ENCODE data around the gene CALHM3. TPM values are rescaled to one million over a fixed set of nuclear protein-coding genes. Genes with fewer than 3 reads are reported as not detected.

CALHM3 gene
- total and polyA plus RNA-seq, 4 donors, result 0.02 to 0.15 TPM; not detected in 2

DNA sequence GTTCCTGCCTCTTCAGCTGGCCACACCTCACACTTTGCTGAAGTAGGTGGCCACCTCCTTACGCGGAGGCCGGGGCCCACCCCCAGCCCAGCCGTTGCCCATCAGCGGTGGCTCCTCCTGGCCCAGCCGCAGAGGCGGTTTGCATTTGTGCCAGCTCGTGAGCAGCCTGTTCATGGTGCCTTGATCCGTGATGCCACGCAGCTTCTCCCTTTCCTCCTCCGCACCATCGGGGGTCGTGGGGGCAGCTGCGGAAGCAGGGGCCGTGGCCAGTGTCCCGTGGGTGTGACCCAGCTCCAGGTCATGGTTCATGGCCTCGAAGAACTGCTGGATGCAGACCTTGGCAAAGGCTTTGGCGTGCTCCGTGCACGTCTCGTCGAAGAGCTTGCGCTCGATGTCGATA, 23.8 kb downstream of the CALHM3 start:
- Histone ChIP-seq H3K9ac (ENCODE audit: insufficient read depth in 1 of 2, low read length in 2 of 2) (no peak overlapping the region), H3K4me3 (no peak overlapping the region), H3K27ac (ENCODE audit: low read depth in 1 of 2, low read length in 1 of 2) (no peak overlapping the region), H3K9me3 (ENCODE audit: control insufficient read depth in 4 of 4, insufficient read depth in 3 of 4, low read length in 3 of 4) (no peaks in the 10 kb centered on the region), H3K4me1 (ENCODE audit: control insufficient read depth in 5 of 5, insufficient read depth in 5 of 5, low read length in 5 of 5) (peaks cover 0 to 23% (median 8%) of the 10 kb centered on the region in 5 donors), H3K27me3 (ENCODE audit: control insufficient read depth in 3 of 3, insufficient read depth in 3 of 3, low read length in 2 of 3) (no peaks in the 10 kb centered on the region), H3K36me3 (ENCODE audit: control insufficient read depth in 4 of 4, insufficient read depth in 4 of 4, low read length in 4 of 4) (no peaks in the 10 kb centered on the region)
- TF ChIP-seq, protein P1, sequence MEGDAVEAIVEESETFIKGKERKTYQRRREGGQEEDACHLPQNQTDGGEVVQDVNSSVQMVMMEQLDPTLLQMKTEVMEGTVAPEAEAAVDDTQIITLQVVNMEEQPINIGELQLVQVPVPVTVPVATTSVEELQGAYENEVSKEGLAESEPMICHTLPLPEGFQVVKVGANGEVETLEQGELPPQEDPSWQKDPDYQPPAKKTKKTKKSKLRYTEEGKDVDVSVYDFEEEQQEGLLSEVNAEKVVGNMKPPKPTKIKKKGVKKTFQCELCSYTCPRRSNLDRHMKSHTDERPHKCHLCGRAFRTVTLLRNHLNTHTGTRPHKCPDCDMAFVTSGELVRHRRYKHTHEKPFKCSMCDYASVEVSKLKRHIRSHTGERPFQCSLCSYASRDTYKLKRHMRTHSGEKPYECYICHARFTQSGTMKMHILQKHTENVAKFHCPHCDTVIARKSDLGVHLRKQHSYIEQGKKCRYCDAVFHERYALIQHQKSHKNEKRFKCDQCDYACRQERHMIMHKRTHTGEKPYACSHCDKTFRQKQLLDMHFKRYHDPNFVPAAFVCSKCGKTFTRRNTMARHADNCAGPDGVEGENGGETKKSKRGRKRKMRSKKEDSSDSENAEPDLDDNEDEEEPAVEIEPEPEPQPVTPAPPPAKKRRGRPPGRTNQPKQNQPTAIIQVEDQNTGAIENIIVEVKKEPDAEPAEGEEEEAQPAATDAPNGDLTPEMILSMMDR (IDR thresholded peaks at IDR 0.05; ENCODE audit: control extremely low read depth, extremely low read depth), result no peak
- DNase-seq (no peak), ATAC-seq (ENCODE audit: insufficient read depth, low FRiP score) (no peak)
- 87 to 89% methylated on average over 25 of the region's 25 CpGs for WGBS, 2 donors

DNA sequence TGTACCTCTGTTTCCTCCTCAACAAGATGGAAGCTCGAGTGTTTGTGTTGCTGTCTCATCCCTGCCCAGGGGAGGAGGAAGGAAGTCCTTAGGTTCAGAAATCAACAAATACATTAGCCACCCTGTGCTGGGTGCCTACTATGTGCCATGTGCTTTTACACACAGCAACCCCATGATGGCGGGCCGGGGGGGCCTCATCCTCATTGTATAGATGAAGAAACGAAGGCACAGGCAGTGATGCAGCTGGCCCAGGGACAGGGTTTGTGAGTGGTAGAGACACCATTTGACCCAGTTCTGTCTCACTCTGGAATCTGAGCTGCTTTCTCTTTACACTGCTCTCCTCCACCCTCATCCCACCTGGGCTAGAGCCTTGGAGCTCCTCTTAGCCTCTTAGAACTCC, 25.0 kb downstream of the CALHM3 start:
- H3K9me3 ChIP-seq (ENCODE audit: control insufficient read depth in 4 of 4, insufficient read depth in 3 of 4, low read length in 3 of 4), result no peaks in the 10 kb centered on the region
- peaks cover 0 to 23% (median 10%) of the 10 kb centered on the region in 5 donors for H3K4me1 ChIP-seq (ENCODE audit: control insufficient read depth in 5 of 5, insufficient read depth in 5 of 5, low read length in 5 of 5)
- TF ChIP-seq, protein P1 (IDR thresholded peaks at IDR 0.05; ENCODE audit: control extremely low read depth, extremely low read depth), result no peak
- DNase-seq (no peak), ATAC-seq (ENCODE audit: insufficient read depth, low FRiP score) (no peak)
- peaks cover 0 to 7% (median 4%) of the 10 kb centered on the region in 4 donors for H3K36me3 ChIP-seq (ENCODE audit: control insufficient read depth in 4 of 4, insufficient read depth in 4 of 4, low read length in 4 of 4)
- no peak overlapping the region for H3K27ac ChIP-seq (ENCODE audit: low read depth in 1 of 2, low read length in 1 of 2)
- H3K9ac ChIP-seq (ENCODE audit: insufficient read depth in 1 of 2, low read length in 2 of 2), result no peak overlapping the region
- no peak overlapping the region for H3K4me3 ChIP-seq
- 80 to 81% methylated on average over 4 of the region's 4 CpGs for WGBS, 2 donors
- H3K27me3 ChIP-seq (ENCODE audit: control insufficient read depth in 3 of 3, insufficient read depth in 3 of 3, low read length in 2 of 3), result no peaks in the 10 kb centered on the region

DNA sequence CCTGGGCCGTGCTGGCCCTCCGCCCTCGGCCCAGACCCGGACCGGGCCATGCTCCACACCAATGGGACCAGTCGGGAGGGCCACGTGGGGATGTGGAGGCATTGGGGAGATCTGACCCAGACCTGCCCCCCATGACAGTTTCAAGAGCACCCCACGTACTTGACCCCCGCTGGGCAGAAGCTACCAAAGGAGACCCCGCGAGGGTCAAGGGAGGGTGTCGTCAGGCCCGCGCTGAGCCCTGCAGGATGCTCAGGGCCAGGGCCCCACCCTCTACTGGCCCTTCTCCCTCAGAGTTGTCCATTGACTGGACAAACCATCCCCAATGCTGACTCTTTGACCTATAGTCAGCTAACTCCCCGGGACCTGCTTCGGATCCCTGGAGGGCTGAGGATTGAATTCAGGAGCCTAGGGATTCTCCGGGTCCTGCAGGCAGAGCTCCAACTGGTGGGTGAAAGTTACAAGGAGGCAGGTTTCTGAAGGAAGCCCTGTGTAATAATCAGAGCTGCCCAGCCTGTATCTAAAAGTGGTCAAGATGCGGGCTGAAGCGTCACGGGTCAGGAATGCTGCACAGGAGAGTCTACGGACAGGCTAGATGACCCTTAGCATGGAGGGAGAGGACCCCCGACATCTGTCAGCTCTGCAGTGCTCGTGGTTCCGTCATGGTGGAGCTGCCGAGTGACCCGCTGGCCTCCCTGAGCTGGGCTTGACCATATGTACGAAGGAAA, 26.4 kb downstream of the CALHM3 start:
- ATAC-seq (ENCODE audit: insufficient read depth, low FRiP score) (no peak), DNase-seq (peak in 1 of 3 donors; percentile 10)
- peaks cover 0 to 23% (median 10%) of the 10 kb centered on the region in 5 donors for H3K4me1 ChIP-seq (ENCODE audit: control insufficient read depth in 5 of 5, insufficient read depth in 5 of 5, low read length in 5 of 5)
- H3K4me3 ChIP-seq, result peak overlapping the region; percentile 72
- no peaks in the 10 kb centered on the region for H3K27me3 ChIP-seq (ENCODE audit: control insufficient read depth in 3 of 3, insufficient read depth in 3 of 3, low read length in 2 of 3)
- H3K27ac ChIP-seq (ENCODE audit: low read depth in 1 of 2, low read length in 1 of 2), result peak overlapping the region in 1 of 2 donors; percentile 87
- peaks cover 0 to 11% (median 9%) of the 10 kb centered on the region in 4 donors for H3K36me3 ChIP-seq (ENCODE audit: control insufficient read depth in 4 of 4, insufficient read depth in 4 of 4, low read length in 4 of 4)
- TF ChIP-seq, protein P1 (IDR thresholded peaks at IDR 0.05; ENCODE audit: control extremely low read depth, extremely low read depth), result no peak
- H3K9ac ChIP-seq (ENCODE audit: insufficient read depth in 1 of 2, low read length in 2 of 2), result peak overlapping the region in 1 of 2 donors; percentile 26
- WGBS, 2 donors, result 31 to 43% methylated on average over 26 to 27 of the region's 27 CpGs
- no peaks in the 10 kb centered on the region for H3K9me3 ChIP-seq (ENCODE audit: control insufficient read depth in 4 of 4, insufficient read depth in 3 of 4, low read length in 3 of 4)
